ENCODE measurements around the gene ZNF397.

DNA sequence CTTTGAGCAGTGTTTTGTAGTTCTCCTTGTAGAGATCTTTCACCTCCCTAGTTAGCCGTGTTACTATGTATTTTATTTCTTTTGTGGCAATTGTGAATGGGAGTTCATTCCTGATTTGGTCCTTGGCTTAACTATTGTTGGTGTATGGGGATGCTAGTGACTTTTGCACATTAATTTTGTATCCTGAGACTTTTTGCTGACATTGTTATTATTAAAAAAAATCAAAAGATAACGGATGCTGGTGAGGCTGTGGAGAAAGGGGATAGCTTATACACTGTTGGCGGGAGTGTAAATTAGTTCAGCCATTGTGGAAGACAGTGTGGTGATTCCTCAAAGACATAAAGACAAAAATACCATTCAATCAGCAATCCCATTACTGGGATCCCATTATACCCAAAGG lies 17.0 kb upstream of the ZNF397 start:
- TF ChIP-seq POLR2AphosphoS5 (IDR thresholded peaks at IDR 0.05), result no peak
- no peak for TF ChIP-seq CTCF (IDR thresholded peaks at IDR 0.05)
- TF ChIP-seq POLR2A (IDR thresholded peaks at IDR 0.05), result no peak
